ENCODE measurements around the gene RPS6KA5. TPM values are rescaled to one million over a fixed set of nuclear protein-coding genes. Genes with fewer than 3 reads are reported as not detected.

RPS6KA5 gene
- total RNA-seq, 4 donors from 2014 or later = 4.6 to 7.3 (median 5.0) TPM

GRCh38 chr14:90819734-90820393 lies 240.6 kb downstream of the RPS6KA5 start:
- TF ChIP-seq CTCF (IDR thresholded peaks at IDR 0.05; ENCODE audit: low read depth) = no peak

GRCh38 chr14:90818715-90819114 lies 241.7 kb downstream of the RPS6KA5 start:
- TF ChIP-seq CTCF (IDR thresholded peaks at IDR 0.05; ENCODE audit: low read depth) = no peak

GRCh38 chr14:90816681-90817436 lies 243.6 kb downstream of the RPS6KA5 start:
- no peak for TF ChIP-seq CTCF (IDR thresholded peaks at IDR 0.05; ENCODE audit: low read depth)

- TF ChIP-seq CTCF (IDR thresholded peaks at IDR 0.05; ENCODE audit: low read depth) = no peak
Measured at GRCh38 chr14:90815822-90816662, 244.4 kb downstream of the RPS6KA5 start, which contains the start of gene TTC7B. Gene TTC7B (minus strand): TSS chr14:90816430. CDS start chr14:90816295, 135 bp downstream.

- no peak for TF ChIP-seq CTCF (IDR thresholded peaks at IDR 0.05; ENCODE audit: low read depth)
Measured at GRCh38 chr14:90815572-90815821, 244.9 kb downstream of the RPS6KA5 start.

GRCh38 chr14:90814806-90815571 lies 245.5 kb downstream of the RPS6KA5 start:
- no peak for TF ChIP-seq CTCF (IDR thresholded peaks at IDR 0.05; ENCODE audit: low read depth)

All from subcutaneous adipose tissue (tissue), 4 donors.